HCT116 (cell line): ENCODE measurements around the gene TEN1.

Experiments
- EGR1 ChIP-seq: IDR thresholded peaks from 2 replicates; pipeline ENCODE4 v1.6.1; 2012; ENCODE audit warnings: low read depth
- POLR2A ChIP-seq: IDR thresholded peaks from 2 replicates; pipeline ENCODE4 v1.7.0; 2011; ENCODE audit warnings: borderline replicate concordance; ENCODE audit not compliant: insufficient read depth, insufficient read length; ENCODE audit errors: extremely low read depth

- TF ChIP-seq EGR1 (no peak), POLR2A (no peak)
These were observed 2.1 kb downstream of the TEN1 start for GRCh38 chr17:75981019-75981615.
